ENCODE measurements around the gene FAF1.

The FAF1 gene

DNA sequence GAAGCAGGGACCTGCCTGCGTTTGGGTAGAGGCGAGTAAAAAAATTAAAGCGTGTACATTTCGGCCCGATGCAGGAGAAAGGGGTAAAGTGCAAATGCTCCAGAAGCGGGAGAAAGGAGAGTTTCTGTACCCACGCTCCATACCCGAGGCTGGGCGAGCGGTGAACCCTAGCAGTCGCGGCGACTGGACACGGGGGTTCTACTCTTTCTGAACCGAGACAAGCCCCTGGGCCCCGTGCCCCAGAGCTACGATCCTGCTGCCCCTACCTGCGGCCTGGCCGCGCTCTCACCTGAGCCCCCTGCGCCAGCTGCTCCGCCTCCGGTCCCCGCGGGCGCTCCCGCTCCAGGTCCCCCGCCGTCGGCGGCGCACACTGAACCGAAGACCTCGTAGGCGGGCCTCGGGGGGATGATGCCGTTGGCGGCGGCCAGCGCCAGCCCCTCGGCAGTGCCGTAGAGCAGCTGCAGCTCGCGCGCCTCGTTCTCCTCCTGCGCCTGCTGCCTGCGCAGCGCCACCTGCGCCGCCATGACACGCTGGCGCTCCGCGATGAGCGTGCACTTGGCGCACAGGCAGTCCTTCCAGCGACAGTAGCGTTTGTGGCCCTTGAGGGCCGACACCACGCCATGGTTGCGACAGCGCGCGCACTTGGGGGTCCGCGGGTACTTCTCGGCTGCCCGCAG, 539.2 kb downstream of the FAF1 start:
- no peak for DNase-seq (ENCODE audit: extremely low read depth, low read depth)

DNA sequence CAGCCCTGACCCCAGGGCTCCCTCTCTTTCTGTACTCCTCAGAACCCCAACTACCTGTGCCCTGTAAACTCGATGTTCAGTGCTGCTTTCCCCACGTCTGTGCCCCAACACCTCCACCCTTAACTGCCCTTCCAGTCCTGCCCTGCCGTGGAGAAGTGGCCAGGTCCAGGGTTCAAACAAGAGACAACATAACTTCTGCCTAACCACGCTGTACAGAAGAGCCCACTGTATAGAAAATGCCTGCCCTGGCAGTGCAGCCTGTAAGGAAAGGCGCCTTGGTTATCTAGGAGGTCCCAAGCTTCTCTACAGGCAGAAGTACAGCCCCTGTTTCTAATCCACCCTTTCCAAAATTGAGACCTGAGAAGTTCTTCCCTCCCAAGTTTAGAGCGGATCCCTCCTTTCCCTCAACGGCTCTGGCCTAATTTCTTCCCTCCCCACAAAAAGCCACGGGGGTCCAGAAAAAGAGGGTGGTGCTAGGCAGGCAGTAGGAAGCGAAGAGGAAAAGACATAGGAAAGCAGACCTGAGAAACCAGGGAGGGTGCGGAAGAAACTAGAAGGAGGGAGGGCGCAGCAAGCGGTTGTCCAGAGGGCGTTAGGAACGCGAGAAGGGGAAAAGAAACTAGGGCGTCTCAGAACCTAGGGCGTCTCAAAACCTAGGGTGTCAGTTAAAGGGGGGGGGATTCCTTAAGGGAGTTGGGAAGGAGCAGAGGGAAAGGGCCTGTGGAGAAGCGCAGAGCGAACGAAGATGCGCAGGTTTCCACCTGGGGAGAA, 540.0 kb downstream of the FAF1 start:
- DNase-seq (ENCODE audit: extremely low read depth, low read depth): no peak
- TF ChIP-seq CTCF (IDR thresholded peaks at IDR 0.05; ENCODE audit: low read depth, low read length): no peak

More for the DNA sequence above, 539.2 kb downstream of the FAF1 start:
- TF ChIP-seq CTCF (IDR thresholded peaks at IDR 0.05; ENCODE audit: low read depth, low read length): no peak

- DNase-seq (ENCODE audit: extremely low read depth, low read depth): no peak
- no peak for TF ChIP-seq CTCF (IDR thresholded peaks at IDR 0.05; ENCODE audit: low read depth, low read length)
Observed at GRCh38 chr1:50419192-50419906, 540.7 kb downstream of the FAF1 start.

- TF ChIP-seq CTCF (IDR thresholded peaks at IDR 0.05; ENCODE audit: low read depth, low read length): no peak
- no peak for DNase-seq (ENCODE audit: extremely low read depth, low read depth)
Observed at GRCh38 chr1:50418600-50419109, 541.4 kb downstream of the FAF1 start.

DNA sequence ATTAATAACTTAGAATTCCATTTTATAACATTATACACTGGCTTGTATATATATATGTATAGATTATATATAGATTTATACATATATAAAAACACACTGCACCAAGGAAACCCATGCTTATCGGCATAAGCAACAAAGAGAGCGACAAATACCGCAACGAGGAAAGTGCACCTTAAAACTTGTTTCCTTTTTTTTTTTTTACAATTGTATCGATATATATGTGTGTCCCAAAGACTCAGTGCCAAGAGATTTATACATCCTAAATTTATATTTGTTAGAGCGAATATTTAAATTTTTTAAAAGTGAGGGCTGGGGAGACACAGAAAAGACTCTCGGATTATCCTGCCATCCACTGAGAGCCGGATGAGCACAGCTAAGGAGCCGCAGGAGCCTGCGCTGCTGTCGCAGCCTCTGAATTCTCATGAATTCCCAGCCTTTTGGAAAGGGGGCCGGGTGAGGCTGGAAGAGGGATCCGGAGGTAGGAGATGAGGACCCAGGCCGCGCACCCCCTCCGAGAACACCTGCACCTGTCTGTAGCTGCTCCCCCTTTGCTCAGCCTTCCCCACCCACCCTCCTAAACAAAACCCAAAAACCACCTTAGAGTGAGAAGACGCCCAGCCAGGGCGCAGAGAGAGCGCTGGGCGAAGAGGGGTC, 542.0 kb downstream of the FAF1 start:
- DNase-seq (ENCODE audit: extremely low read depth, low read depth): no peak
- TF ChIP-seq CTCF (IDR thresholded peaks at IDR 0.05; ENCODE audit: low read depth, low read length): no peak

GRCh38 chr1:50417507-50417906, 542.6 kb downstream of the FAF1 start:
- DNase-seq (ENCODE audit: extremely low read depth, low read depth): no peak
- TF ChIP-seq CTCF (IDR thresholded peaks at IDR 0.05; ENCODE audit: low read depth, low read length): no peak
